GM18526 (cell line): ENCODE results near the gene SLC4A11.

Experiments used
- POLR2A ChIP-seq: IDR thresholded peaks from 3 replicates; pipeline ENCODE4 v1.6.1; 2011; ENCODE audit not compliant: insufficient read length; ENCODE audit errors: extremely low read depth

Gene SLC4A11

DNA sequence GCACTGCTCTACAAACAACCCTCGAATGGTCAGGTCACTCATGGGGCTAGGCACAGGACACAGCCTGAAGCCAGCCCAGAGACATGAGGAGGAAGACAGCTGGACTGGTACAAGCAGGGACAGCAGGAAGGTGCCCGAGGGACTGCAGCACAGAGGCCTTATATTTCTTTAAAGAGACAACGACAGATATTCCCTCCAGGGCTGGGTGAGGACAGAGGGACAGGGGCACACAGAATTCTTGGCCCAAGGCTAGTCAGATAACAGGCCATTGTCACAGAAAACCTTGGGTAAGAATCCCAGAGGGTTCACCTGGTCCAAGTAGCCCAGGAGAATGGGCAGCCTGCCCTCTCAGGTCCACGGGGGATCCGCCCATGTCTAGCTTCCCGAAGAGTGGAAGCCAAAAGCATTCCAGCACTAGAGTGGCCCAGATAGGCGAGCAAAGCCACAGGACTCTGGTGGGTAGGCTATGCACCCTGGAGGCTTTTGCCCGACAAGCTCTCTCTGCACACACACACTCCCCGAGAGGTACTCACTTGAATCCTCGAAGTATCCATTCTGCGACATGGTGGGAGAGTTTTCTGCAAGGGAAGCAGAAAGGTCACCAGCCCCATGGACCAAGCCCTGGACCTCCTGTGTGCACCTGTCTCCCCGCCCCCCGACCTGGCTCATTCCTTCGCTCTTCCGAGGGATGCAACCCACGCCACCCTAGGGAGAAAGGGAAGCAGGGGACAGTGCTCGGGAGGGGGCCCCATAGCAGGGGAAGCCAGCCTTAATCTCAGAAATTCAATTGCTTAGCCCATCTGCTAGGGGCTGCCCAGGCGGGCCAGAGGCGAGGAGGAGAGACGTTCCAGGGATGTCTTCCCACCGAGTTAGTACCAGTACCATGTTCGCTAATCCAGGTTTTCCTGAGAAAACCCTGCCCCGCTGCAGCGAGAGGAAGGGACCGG, 1.7 kb downstream of the SLC4A11 start:
- TF ChIP-seq POLR2A = no peak

DNA sequence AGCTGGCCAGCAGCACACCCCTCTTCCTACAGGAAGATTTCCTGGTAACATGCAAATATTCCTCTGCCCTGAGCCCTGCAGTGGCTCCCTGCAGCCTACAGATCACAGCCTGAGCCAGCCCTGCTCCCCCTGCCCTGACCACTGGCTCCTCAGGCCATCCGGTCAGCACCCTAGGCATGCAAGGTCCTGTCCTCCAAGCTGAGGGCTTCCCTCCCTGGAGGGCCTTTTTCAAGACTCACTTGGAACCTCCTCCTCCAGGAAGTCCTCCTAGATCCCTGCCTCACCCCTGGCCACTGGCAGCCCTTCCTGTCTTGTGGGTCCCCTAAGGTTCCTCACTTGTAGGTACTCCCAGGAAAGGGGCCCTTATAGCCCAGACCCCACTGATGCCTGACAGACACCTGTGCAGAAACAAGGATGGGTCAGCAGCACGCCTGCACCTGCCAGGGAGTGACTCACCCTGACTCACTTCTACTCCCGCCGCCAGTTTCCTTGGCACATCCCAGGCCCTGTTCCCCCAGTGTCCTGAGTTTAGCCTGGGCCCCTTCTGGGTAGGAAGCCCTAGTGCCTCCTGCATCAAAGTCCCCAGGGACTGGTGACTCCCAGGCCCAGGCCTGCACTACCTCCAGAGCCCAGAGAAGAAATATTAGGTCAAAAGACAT, 3.2 kb downstream of the SLC4A11 start:
- no peak for TF ChIP-seq POLR2A

- TF ChIP-seq POLR2A = no peak
These were observed 4.9 kb downstream of the SLC4A11 start for GRCh38 chr20:3233991-3234498.

DNA sequence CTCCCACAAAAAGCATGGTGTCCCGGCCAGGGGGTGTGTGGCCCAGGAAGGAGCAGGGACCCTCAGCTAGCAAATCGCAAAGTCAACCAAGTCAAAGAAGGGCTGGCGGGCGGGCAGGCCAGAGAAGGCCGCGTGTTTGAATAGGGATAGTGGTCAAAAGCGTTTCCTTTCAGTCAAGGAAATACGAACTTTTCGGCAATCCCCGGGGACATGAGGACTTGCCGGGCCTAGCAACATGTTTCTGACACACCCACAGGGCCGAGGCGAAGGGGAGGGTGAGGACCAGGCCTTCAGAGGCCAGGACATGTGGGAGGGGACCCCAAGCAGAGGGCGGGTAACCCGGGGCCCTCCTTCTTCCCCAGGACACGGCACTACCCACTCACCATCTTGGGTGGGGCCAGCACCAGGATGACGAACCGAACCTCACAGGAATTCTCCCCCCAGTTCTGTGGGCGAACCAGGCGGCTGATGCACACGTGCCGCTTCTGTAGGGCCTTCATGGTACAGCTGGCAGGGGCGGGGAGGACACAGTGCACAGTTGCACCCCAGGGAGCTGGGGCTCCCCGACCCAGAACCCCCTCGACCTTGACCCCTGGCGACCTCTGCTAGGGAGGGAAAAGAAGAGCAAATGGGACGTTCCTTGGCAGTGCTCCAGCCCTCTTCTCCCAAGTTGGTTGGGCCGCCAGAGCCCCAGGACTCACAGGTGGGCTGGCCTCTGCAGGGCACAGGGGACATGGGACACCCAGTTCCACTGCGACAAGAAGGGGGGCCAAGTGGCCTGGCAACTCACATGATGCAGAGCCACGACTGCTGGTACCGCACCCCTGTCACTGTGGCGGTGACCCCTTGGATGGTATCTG, 5.6 kb downstream of the SLC4A11 start:
- no peak for TF ChIP-seq POLR2A

DNA sequence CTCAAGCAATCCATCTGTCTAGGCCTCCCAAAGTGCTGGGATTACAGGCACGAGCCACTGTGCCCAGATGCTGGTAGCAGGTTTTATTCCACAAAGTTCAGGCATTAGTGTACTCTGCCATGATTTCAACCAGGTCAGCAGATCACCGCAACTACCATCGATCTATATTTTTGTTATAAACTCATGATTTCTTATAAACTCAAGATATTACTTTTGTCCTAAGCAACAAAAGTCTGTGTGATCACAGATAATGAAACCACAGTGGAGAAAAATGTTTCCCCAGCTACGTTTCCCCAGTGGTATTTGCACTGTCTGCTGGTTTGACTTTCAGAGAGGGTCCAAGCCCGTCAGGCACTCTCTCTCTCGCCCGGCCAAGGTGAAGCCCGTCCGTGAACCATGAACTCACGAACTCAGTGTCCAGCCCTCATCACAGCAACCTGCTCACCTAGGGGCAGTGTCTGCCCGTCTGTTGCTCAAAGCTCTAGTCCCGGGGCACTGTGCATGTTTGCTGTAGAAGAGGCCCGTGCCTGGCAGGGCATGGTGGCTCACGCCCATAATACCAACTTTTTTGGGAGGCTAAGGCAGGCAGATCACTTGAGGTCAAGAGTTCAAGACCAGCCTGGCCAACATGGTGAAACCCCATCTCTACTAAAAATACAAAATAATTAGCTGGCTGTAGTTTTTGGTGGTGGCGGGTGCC, 7.0 kb downstream of the SLC4A11 start:
- TF ChIP-seq POLR2A = no peak

DNA sequence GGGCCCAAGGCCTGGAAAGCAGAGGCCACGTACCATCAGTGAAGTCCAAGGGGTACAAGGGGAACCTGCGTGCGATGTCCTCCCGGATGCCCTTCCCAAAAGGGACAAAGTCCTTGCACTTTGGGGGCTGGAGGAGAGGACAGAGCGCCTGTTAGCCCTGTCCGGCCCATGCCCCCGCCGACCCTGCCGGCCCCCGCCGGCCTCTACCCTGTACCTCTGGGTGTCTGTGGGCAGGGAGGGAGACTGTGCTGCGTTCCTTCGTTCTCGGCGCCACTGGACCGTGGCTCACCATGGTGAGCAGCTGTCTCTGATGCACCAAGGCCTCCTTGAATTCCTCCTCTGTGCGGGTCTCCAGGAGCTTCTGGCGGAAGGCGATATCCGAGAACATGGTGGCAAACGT, 7.9 kb downstream of the SLC4A11 start:
- no peak for TF ChIP-seq POLR2A

- TF ChIP-seq POLR2A = no peak
These were observed 9.2 kb downstream of the SLC4A11 start for GRCh38 chr20:3229798-3230197.

DNA sequence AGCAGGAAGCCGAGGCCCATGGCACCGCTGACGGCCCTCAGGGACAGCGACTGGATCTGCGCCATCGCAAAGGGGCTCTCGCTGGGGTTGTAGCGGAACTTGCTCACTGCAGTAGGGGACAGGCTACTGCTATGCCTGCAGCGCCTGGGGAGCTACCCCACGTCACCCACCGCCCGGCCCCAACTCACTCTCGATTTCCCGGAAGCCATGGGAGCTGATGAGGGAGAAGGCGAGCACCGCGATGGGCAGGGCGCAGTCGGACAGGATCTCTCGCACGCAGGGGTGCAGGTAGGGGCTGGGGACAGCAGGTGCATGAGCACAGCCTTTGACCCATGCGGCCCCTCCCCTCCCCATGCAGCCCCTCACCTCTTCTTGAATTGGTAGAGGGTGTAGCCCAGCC, 9.8 kb downstream of the SLC4A11 start:
- TF ChIP-seq POLR2A = no peak

GRCh38 chr20:3228750-3229032, 10.3 kb downstream of the SLC4A11 start:
- TF ChIP-seq POLR2A = no peak

DNA sequence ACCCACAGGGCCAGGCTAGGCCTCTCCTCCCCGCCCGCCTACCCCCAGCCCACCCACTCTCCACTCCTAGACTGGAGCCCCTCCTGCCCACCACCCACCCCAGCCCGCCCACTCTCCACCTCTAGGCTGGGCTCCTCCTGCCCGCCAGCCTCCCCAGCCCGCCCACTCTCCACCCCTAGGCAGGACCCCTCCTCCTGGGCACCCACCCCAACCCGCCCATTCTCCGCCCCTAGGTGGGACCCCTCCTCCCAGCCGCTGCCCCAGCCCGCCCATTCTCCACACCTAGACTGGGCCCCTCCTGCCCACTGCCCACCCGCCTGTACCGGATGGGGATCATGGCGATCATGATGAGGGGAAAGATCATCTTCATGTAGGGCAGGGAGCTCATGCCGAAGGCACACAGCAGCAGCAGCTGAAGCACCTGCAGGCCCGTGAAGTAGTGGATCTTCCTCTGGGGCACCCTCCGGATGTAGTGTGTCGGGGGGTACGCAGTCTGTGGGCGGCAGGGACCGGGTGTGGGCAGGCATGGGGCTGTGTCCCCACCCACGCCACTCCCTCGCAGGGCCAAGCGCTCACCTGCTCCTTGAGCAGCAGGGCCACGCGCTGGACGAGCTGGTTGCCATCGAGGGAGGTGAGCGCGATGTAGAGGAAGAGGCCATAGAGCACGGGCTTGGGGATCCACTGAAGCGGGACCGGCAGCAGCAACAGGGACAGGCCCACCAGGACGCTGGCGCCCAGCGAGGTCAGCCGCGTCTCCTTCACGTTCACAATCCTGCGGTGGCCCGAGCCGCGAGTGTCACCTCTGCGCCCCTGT, 10.8 kb downstream of the SLC4A11 start:
- TF ChIP-seq POLR2A = no peak

- TF ChIP-seq POLR2A = no peak
These were observed 11.5 kb downstream of the SLC4A11 start for GRCh38 chr20:3227506-3227905.

GRCh38 chr20:3226864-3227263, 12.1 kb downstream of the SLC4A11 start:
- TF ChIP-seq POLR2A = no peak

- no peak for TF ChIP-seq POLR2A
These were observed 12.9 kb downstream of the SLC4A11 start for GRCh38 chr20:3226093-3226492.
